KMS-11 (cell line): ENCODE measurements around the gene FNDC3B.

Experiments
- H2AFZ ChIP-seq: fragments of 200-600 bp; sonication (generic); 2 replicates; pipeline ENCODE4 v1.6.1; 2016; ENCODE audit warnings: antibody characterized with exemption, mixed run types, low read depth
- H3K27ac ChIP-seq: fragments of 200-600 bp; sonication (generic); 2 replicates; pipeline ENCODE4 v1.6.1; 2016; ENCODE audit warnings: mild to moderate bottlenecking, mixed run types
- H3K27me3 ChIP-seq: fragments of 200-600 bp; sonication (generic); 2 replicates; pipeline ENCODE4 v1.6.1; 2017; ENCODE audit warnings: mild to moderate bottlenecking, low read depth, mixed run types, moderate library complexity; ENCODE audit not compliant: insufficient read depth
- H3K36me3 ChIP-seq: fragments of 200-600 bp; sonication (generic); 2 replicates; pipeline ENCODE4 v1.6.1; 2017; ENCODE audit warnings: mild to moderate bottlenecking, mixed run types; ENCODE audit not compliant: insufficient read depth
- H3K4me1 ChIP-seq: fragments of 200-600 bp; sonication (generic); 2 replicates; pipeline ENCODE4 v1.6.1; 2016; ENCODE audit warnings: mild to moderate bottlenecking, low read depth, mixed run types; ENCODE audit not compliant: poor library complexity, severe bottlenecking
- H3K4me2 ChIP-seq: fragments of 200-600 bp; sonication (generic); 2 replicates; pipeline ENCODE4 v1.7.0; 2016; ENCODE audit warnings: mild to moderate bottlenecking, mixed run types
- H3K4me3 ChIP-seq: fragments of 200-600 bp; sonication (generic); IDR thresholded peaks from 2 replicates; pipeline ENCODE4 v1.6.1; 2017; ENCODE audit warnings: low read depth, low read length, mixed read lengths; ENCODE audit not compliant: insufficient read depth
- H3K79me2 ChIP-seq: fragments of 200-600 bp; sonication (generic); 2 replicates; pipeline ENCODE4 v1.6.1; 2016; ENCODE audit warnings: low read depth, mixed run types; ENCODE audit not compliant: insufficient read depth
- H3K9ac ChIP-seq: fragments of 200-600 bp; sonication (generic); 2 replicates; pipeline ENCODE4 v1.6.1; 2016; ENCODE audit warnings: mild to moderate bottlenecking, mixed run types
- H4K20me1 ChIP-seq: fragments of 200-600 bp; sonication (generic); 2 replicates; pipeline ENCODE4 v1.6.1; 2016; ENCODE audit warnings: mild to moderate bottlenecking, mixed run types; ENCODE audit not compliant: insufficient read depth
- TF ChIP-seq, protein P1 (sequence below): fragments of 200-600 bp; sonication (generic); conservative IDR thresholded peaks from 2 replicates; pipeline ENCODE4 v1.6.1; 2017; ENCODE audit warnings: low read depth, mild to moderate bottlenecking, antibody characterized with exemption, low read length, moderate library complexity, mixed read lengths

FNDC3B gene

DNA sequence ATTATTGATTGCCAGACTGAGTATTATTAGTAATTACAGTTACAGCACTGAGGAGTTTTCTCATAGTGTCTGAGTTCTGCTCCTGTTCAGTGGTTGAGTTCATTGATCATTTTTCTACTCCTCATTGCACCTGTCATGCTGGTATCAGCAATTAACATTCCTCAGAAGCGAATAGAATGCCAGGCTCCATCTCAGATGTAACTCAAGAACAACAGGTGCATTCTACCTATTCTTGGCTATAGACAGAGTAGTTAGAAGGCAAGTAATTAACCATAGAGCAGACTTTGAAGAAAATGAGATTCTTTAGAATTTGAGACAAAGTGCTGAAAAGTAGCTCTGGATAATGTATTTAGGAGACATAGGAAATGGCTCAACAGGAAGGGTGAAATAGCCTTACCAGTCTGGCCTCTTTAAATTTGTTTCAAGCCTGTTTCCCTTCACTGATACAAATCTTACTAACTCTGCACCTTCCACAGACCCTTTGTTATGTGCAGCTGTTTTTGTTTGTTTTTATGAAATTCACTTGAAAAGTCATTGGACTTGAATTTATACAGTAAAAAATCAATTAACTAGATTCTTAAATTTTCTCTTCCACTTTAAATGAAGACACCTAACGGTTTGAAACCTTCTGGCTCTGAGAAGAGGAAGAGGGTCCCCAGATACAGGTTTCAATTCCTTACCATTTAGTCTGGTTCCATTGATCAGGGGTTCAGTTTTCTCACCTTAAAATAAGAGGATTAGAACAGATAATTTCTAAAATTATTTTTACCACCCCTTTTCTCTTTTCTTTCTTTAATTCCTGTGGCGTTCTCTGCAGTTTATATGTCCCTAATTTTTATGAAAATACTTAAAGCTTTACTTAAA lies 109.6 kb downstream of the FNDC3B start:
- Histone ChIP-seq H3K9ac (no peak overlapping the region), H3K36me3 (no peaks in the 10 kb centered on the region), H2AFZ (no peak overlapping the region), H3K4me3 (no peak overlapping the region), H3K79me2 (peaks cover 95% of the 10 kb centered on the region), H4K20me1 (no peaks in the 10 kb centered on the region; the same call in 1 of the 2 replicates), H3K27me3 (no peaks in the 10 kb centered on the region), H3K4me1 (peaks cover 60% of the 10 kb centered on the region), H3K4me2 (no peak overlapping the region), H3K27ac (no peak overlapping the region)
- TF ChIP-seq, protein P1, sequence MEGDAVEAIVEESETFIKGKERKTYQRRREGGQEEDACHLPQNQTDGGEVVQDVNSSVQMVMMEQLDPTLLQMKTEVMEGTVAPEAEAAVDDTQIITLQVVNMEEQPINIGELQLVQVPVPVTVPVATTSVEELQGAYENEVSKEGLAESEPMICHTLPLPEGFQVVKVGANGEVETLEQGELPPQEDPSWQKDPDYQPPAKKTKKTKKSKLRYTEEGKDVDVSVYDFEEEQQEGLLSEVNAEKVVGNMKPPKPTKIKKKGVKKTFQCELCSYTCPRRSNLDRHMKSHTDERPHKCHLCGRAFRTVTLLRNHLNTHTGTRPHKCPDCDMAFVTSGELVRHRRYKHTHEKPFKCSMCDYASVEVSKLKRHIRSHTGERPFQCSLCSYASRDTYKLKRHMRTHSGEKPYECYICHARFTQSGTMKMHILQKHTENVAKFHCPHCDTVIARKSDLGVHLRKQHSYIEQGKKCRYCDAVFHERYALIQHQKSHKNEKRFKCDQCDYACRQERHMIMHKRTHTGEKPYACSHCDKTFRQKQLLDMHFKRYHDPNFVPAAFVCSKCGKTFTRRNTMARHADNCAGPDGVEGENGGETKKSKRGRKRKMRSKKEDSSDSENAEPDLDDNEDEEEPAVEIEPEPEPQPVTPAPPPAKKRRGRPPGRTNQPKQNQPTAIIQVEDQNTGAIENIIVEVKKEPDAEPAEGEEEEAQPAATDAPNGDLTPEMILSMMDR, result no peak

DNA sequence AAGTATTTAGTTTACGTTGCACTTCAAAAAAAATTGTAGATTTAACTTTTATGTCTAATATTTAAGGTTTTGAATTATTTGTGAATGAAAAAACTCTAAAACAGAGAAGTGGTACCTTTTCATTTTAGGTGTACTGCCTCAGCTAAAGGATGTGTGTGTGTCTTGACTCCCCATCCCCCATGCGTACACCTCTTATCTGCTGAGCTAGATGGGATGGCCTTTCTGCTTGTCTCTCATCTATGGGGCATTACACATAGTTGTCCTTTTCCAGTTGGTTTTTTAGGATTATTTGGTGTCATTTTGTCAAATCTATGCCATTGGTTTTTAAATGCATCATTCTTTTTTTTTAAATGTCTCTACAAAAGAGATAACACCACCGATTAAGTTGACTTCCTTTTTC lies 110.9 kb downstream of the FNDC3B start:
- peaks cover 95% of the 10 kb centered on the region for H3K79me2 ChIP-seq
- peaks cover 6% of the 10 kb centered on the region for H4K20me1 ChIP-seq
- no peak overlapping the region for H3K4me2 ChIP-seq
- H3K27ac ChIP-seq, result no peak overlapping the region
- no peak overlapping the region for H3K9ac ChIP-seq
- TF ChIP-seq, protein P1, result no peak
- H3K27me3 ChIP-seq, result no peaks in the 10 kb centered on the region
- H3K4me1 ChIP-seq, result peaks cover 67% of the 10 kb centered on the region
- H3K4me3 ChIP-seq, result no peak overlapping the region
- no peaks in the 10 kb centered on the region for H3K36me3 ChIP-seq
- no peak overlapping the region for H2AFZ ChIP-seq

DNA sequence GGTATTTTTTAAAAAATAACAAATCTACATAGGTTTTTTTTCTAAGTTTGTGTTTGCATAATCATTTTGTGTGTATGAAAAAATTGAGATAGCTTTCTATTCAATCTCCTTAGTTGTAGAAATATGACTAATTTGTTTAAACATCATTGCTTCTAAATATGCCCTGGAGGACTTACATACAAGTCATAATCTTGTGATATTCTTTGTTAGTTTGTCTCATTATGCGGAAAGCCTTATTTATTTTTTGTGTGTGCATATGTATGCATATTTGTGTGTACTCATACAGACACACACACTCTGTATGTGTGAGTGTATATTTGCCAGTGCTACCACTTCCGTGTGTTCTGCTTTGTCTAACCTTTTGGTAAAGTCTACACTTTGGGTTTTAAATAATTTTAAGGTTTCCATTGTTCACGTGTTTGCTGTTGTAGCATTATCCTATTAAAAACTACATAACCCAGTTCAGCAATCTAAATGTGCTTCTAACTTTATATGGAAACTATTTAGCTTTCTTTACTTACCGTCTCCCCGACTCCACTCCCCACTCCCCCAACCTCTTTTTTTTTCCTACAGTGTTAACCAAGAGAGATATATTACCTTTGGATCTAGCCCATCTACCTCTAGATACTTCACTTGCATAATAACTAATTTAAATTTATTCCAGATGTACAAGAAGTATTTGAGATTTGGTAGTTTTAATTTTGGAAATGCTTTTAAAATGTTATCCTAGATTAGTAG lies 111.7 kb downstream of the FNDC3B start:
- TF ChIP-seq, protein P1, result no peak
- H2AFZ ChIP-seq, result no peak overlapping the region
- H3K9ac ChIP-seq, result no peak overlapping the region
- peaks cover 9% of the 10 kb centered on the region for H4K20me1 ChIP-seq
- H3K36me3 ChIP-seq, result no peaks in the 10 kb centered on the region
- no peak overlapping the region for H3K4me2 ChIP-seq
- no peaks in the 10 kb centered on the region for H3K27me3 ChIP-seq
- H3K79me2 ChIP-seq, result peaks cover 99% of the 10 kb centered on the region
- peaks cover 75% of the 10 kb centered on the region for H3K4me1 ChIP-seq
- no peak overlapping the region for H3K27ac ChIP-seq
- no peak overlapping the region for H3K4me3 ChIP-seq

DNA sequence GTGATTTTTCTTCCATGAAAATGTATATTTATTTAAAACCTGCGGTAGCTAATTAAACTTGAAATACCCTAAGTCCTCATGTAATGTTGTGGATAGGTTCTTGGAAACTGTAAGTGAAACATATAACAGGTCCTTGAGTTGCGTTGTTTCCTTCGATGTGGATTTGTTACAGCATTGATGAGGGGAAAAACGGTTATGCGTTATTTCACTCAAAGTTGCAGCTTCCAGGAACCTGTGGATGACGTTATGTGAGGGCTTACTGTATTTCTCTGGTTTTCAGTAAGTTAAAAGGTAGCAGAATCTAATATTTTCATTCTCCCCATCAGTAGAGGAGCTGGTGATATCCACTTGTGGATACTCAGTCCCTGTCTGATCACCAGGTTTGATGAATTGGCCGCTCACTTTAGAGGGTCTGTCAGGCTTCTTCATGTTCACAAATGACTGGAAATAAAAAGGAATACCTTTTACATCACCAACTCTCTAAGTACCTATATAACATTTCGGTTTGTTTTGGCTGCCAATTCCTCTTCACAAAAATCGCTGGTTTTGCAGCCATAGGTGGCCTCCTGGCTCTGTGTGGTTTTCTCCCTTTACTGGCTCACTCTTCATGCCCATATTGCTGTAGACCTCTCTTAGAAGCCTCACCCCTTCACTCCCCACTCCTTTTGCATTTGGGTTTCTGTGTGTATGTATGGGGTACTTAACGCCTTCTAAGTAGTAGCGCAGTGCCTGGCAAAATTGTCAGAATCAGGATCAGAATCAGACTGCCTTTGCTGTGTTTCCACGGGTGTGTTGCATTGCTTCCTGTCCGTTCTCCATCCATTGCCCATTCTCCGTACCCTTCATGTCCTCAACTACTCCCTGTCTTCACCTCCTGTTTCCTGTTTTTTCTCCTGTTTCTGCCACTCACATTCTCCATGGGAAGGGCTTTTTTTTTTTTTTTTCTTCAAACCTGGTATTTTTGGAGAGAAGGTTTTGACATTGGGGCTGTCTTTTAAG lies 112.6 kb downstream of the FNDC3B start:
- Histone ChIP-seq H3K79me2 (peaks cover 100% of the 10 kb centered on the region), H2AFZ (no peak overlapping the region), H3K4me1 (peaks cover 81% of the 10 kb centered on the region), H3K36me3 (no peaks in the 10 kb centered on the region), H3K4me2 (no peak overlapping the region), H4K20me1 (peaks cover 9% of the 10 kb centered on the region), H3K27me3 (no peaks in the 10 kb centered on the region), H3K27ac (no peak overlapping the region), H3K4me3 (no peak overlapping the region), H3K9ac (no peak overlapping the region)
- TF ChIP-seq, protein P1, result no peak
